T-helper 22 cell (primary cell): ENCODE measurements around the gene C5orf46.
"Not testable (repeated sequence)": the region's sequence is repeated elsewhere in the genome, so short reads cannot be mapped to it uniquely, and the experiment has no call there.

Source experiments
- DNase-seq: peaks from one replicate; pipeline ENCODE4 v3.0.0-alpha.2; 2020; ENCODE audit warnings: low read depth

C5orf46 gene

DNA sequence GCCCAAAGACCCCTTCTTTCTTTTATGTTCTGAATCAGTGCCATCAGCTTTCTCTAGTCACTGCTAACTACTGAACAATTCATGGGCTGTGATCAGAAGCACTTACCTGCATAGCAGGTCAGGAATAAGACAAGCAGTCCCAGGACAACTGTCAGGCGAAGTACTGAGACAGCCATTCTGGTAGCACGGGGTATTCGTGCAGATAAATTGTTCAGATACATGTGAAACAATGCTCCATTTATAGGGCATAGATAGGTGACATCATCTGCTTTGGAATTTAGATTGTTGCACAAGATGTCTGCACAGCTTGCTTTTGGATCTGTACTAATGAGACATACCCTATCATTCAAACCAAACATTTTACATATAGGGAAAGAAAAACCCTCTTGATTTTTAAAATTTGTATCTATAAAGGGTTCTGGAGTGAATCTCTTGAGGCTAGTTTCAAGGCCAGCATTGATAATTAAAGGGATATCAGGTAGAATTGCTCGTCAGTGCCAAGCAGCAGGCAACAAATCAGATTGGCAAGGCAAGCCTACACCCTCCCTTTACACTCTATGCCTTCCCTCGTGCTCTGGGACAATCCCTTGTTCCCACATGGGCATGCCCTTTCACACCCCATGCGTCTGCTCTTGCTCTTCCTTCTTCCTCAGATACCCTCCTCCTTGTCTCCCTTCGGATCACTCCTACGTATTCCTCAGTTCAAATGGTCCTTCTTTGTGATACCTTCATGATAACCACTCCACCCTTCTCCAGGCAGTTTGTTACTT lies at the start of gene C5orf46:
TSS of gene C5orf46 (minus strand) at position 213 of the 770 bp plus-strand sequence. CDS start at position 176, 37 bp downstream.
- DNase-seq, result no peak

DNA sequence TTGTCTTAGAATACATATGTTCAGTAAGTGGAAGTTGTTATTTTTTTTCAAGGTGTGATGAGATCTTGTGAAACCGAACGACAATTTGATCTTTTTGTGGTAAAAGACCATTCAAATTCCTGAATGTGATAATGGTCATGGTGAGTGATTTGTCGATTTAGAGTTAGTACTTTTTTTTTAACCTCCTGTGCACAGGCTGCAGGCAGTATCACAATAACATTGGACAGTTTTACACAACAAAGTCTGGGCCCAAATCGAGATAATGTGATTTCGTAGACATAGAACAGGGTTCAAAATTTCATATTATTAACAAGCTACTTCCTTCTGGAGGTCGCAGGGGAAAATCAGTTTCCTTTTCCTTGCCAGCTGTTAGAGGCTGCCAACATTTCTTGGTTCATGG lies 48.6 kb upstream of the C5orf46 start:
- no peak for DNase-seq

DNA sequence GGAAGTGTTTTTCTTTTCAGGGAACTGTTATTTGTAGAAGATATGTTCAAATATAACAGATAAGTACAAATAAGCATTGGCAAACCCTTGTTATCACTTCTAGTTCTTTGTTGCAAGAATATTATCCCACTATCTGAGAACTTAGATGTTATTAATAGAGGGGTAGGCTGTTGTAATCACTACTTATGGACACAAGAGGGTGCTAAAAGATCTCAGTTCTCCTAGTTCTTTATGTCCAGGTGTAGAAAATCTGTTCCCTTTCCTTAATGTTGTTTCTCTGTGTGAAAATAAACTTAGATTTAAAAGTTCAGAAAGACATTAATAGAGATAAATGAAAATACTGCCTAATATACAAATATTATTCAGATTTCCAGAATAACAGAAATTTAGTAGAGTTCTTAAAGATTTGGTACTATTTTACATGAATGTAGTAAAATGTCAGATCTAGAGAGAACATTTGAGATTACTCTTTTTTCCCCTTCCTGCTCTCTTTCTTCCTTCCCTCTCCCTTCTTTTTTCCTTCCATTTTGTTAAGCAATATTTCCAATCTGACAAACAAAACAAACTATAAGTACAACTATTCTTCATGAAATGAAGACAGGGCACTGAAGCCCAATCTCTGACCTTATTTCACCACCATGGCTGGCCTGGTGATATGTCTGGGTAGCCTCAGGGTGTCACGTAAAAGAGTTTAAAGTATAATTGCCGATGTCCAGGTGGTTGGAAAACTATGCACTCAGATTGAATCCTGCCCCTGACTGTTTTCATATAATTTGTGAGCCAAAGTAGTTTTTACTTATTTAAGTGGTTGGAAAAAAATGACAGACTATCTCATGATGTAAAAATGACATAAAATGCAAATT lies 43.6 kb upstream of the C5orf46 start:
- no peak for DNase-seq

- not testable (repeated sequence) for DNase-seq
Measured at GRCh38 chr5:147946658-147947274, 40.4 kb upstream of the C5orf46 start.

GRCh38 chr5:147939431-147940114 lies 33.2 kb upstream of the C5orf46 start:
- DNase-seq, result no peak

- no peak for DNase-seq
Measured at GRCh38 chr5:147935032-147935431, 28.7 kb upstream of the C5orf46 start.

DNA sequence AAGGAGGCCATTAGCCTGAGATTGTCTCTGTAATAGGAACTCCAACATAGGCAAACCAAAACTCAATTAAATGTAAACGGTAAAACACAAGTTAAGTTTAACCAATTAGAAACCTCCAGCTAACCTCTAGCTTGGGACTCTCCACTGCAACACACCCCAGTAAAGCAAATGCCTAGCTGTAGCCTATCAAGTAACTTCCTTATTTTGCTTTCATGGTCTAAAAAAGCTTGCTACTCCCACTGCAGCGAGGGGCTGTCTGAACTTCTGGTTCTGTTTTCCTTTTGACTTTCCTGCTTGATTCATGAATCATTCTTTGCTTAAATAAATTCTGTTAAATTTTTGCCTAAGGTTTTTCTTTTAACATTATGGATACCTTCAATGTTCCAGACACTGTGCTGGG lies 24.4 kb upstream of the C5orf46 start:
- no peak for DNase-seq

- DNase-seq, result no peak
Measured at GRCh38 chr5:147927901-147928300, 21.6 kb upstream of the C5orf46 start.

- DNase-seq, result no peak
Measured at GRCh38 chr5:147925020-147925419, 18.7 kb upstream of the C5orf46 start.

DNA sequence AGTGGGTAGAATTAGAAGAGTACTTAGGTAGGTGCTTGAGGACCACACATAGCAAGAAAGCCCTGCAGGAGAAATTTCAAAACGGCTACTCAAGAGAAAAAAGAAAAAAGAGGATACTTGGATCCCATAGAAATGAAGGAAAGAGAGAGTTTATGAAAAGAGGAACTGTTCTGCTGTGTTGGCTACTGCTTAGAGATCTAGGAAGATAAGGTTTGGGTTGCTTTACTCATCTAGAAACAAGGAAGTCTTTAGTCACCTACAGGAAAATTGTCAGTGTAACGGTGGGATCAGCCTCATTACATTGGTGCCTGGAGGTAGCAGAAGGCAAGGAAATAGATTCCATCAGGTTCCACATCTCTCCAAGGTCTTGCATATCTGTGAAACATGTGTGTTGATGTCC lies 14.8 kb upstream of the C5orf46 start:
- DNase-seq, result no peak

GRCh38 chr5:147920420-147921030 lies 14.2 kb upstream of the C5orf46 start:
- no peak for DNase-seq

GRCh38 chr5:147918899-147919298 lies 12.6 kb upstream of the C5orf46 start:
- no peak for DNase-seq

GRCh38 chr5:147918101-147918685 lies 11.9 kb upstream of the C5orf46 start:
- DNase-seq, result no peak

- DNase-seq, result no peak
Measured at GRCh38 chr5:147913786-147914185, 7.4 kb upstream of the C5orf46 start.

DNA sequence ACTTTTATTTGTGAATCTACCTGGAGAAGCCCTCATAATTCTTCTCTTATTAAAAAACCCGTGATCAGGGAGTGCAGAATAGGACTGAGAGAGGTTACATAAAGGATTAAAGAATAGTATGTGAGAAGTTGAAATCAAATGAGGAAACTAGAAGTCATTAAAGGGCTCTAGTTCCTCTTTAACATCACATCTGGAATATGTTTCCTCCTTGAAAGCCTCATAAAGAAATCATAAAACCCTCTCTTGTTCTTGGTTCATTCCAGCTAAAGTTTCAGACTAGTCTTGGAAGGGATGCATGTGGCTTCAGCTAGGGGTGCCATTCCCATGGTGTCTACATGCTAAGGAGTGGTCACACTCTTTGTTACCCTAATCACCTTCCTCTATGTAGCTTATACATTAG lies 5.7 kb upstream of the C5orf46 start:
- no peak for DNase-seq

DNA sequence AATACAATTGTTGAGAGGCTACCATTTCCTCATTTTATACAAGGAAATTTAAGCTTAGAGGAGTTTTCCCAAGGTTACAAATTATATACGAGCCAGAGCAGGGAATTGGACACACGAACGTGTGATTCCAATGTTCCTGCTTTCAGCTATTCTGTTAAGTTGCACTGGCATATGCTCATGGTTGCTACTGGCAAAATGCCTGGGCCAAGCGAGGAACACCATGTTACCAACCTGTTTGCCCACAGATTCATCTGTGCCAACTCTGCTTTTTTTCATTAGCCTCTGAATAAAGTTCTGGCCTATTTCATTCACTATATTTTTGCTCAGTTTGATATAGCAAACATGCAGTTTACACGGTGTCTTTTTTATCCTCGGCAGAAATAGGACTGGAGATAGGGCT lies 5.1 kb upstream of the C5orf46 start:
- no peak for DNase-seq

- no peak for DNase-seq
Measured at GRCh38 chr5:147904110-147904509, 2.2 kb downstream of the C5orf46 start.

DNA sequence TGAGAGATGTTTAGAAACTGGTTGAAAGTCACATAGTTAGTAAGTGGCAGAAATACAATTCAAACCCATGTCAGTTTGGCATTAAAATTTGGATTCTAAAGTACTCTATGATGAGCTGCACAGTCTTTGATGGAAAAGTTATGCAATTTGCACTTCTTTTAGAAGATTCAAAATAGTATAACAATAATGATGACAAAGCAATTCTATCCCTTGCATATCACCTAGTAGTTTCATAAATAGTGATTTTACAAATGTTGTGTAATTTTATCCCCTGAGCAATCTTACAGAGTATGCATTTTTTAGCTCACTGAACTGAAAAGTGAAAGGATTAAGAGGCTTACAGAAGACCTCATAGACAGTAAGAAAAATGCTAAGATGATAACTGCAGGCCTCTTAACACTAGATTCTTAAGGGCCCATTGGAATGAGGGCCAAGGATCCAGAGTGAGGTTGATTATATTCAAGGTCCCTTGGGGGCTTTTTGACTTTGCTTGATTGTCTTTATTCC lies 3.7 kb downstream of the C5orf46 start:
- no peak for DNase-seq

DNA sequence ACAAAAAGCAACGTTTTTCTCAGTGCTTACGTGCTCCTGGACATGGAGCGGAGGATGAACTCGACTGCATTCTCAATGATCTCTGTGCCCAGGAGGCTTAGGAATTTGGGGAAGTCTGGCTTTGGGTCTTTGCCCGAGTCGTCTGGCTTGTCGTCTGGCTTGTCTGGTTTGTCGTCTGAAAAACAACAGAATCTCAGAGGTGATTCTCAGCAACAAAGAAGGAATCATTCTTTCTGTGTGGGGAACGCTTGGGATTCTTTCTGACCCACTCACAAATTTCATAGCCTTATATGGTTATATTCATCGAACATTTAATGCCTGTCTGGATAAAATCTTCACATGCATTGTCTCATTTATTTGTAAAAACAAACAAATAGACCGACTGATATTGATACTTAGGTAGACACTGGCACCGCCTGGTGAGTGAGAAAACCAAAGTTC lies 4.7 kb downstream of the C5orf46 start:
- DNase-seq, result no peak

DNA sequence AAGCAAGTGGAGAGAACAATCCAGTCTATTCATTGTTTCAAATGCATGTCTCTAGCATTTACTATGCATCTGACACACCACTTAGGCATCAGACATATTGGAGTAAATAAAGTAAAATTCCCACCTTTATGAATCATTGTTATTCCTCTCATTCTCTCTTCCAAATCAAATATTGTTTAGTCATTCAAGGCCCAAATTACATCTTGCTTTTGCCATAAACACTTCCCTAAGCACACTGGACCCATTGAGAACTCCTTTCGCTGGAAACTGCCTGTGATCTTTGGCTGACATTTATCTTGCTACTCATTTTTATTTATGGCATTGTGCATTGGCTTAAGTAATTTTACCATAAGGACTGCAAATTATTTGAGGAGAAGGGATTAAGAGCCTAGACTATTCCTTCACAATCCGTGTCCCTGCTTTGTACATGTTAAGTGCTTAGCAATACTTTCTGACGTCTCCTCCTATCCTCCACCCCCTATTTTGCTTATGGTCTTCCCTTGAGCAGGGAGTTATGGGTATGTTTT lies 7.4 kb downstream of the C5orf46 start:
- DNase-seq, result no peak

DNA sequence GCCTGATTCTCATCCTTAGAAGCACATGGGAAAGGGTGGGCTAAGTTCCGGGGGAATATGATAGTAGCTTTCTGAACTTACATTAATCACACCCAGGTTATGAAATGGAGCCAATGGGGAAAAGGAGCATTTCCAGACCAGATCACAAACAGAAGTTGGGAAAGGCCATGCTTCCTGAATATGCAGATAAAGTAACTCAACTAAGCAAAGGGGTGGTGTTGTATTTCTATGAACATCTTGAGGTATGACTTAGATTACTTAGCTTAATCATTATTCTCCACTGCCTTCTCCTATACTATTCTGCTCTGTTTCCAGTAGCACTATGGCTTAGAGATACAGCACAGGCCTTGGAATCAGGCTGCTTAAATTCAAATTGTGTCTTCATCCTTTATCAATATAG lies 10.5 kb downstream of the C5orf46 start:
- no peak for DNase-seq
